Measurements from ENCODE around the gene OR2S2.
"Not testable (repeated sequence)": the region's sequence is repeated elsewhere in the genome, so short reads cannot be mapped to it uniquely, and the experiment has no call there.

Gene OR2S2

GRCh38 chr9:35934069-35934468, 23.9 kb downstream of the OR2S2 start:
- in situ Hi-C loops (cut with MboI; ENCODE audit: low sequenced_read_pairs), result not testable (repeated sequence)

- in situ Hi-C loops (cut with MboI; ENCODE audit: low sequenced_read_pairs), result no loop called here
Observed at GRCh38 chr9:35933550-35934067, 24.3 kb downstream of the OR2S2 start.

- in situ Hi-C loops (cut with MboI; ENCODE audit: low sequenced_read_pairs), result no loop called here
Observed at GRCh38 chr9:35932735-35933134, 25.2 kb downstream of the OR2S2 start.

- in situ Hi-C loops (cut with MboI; ENCODE audit: low sequenced_read_pairs), result no loop called here
Observed at GRCh38 chr9:35930989-35931388, 27.0 kb downstream of the OR2S2 start.

- in situ Hi-C loops (cut with MboI; ENCODE audit: low sequenced_read_pairs), result no loop called here
Observed at GRCh38 chr9:35930521-35930920, 27.4 kb downstream of the OR2S2 start.

- in situ Hi-C loops (cut with MboI; ENCODE audit: low sequenced_read_pairs), result no loop called here
Observed at GRCh38 chr9:35929453-35929718, 28.6 kb downstream of the OR2S2 start.

- in situ Hi-C loops (cut with MboI; ENCODE audit: low sequenced_read_pairs), result no loop called here
Observed at GRCh38 chr9:35928591-35929452, 29.1 kb downstream of the OR2S2 start.

- in situ Hi-C loops (cut with MboI; ENCODE audit: low sequenced_read_pairs), result no loop called here
Observed at GRCh38 chr9:35923927-35924763, 33.8 kb downstream of the OR2S2 start.

- in situ Hi-C loops (cut with MboI; ENCODE audit: low sequenced_read_pairs), result no loop called here
Observed at GRCh38 chr9:35923598-35923926, 34.4 kb downstream of the OR2S2 start.

- in situ Hi-C loops (cut with MboI; ENCODE audit: low sequenced_read_pairs), result no loop called here
Observed at GRCh38 chr9:35920051-35920620, 37.8 kb downstream of the OR2S2 start.

GRCh38 chr9:35919212-35920008, 38.5 kb downstream of the OR2S2 start:
- in situ Hi-C loops (cut with MboI; ENCODE audit: low sequenced_read_pairs), result no loop called here

- in situ Hi-C loops (cut with MboI; ENCODE audit: low sequenced_read_pairs), result no loop called here
Observed at GRCh38 chr9:35918780-35919179, 39.2 kb downstream of the OR2S2 start.

- in situ Hi-C loops (cut with MboI; ENCODE audit: low sequenced_read_pairs), result no loop called here
Observed at GRCh38 chr9:35917261-35917660, 40.7 kb downstream of the OR2S2 start.

GRCh38 chr9:35915681-35916294, 42.2 kb downstream of the OR2S2 start:
- in situ Hi-C loops (cut with MboI; ENCODE audit: low sequenced_read_pairs), result no loop called here

GRCh38 chr9:35914301-35914807, 43.6 kb downstream of the OR2S2 start:
- in situ Hi-C loops (cut with MboI; ENCODE audit: low sequenced_read_pairs), result no loop called here

GRCh38 chr9:35913429-35913828, 44.5 kb downstream of the OR2S2 start:
- in situ Hi-C loops (cut with MboI; ENCODE audit: low sequenced_read_pairs), result not testable (repeated sequence)

GRCh38 chr9:35912791-35913400, 45.1 kb downstream of the OR2S2 start:
- in situ Hi-C loops (cut with MboI; ENCODE audit: low sequenced_read_pairs), result no loop called here

GRCh38 chr9:35911690-35912089, 46.3 kb downstream of the OR2S2 start:
- in situ Hi-C loops (cut with MboI; ENCODE audit: low sequenced_read_pairs), result no loop called here

GRCh38 chr9:35910613-35911359, 47.2 kb downstream of the OR2S2 start:
- in situ Hi-C loops (cut with MboI; ENCODE audit: low sequenced_read_pairs), result no loop called here
